ENCODE measurements around the gene TMEM8B. TPM values are rescaled to one million over a fixed set of nuclear protein-coding genes. Genes with fewer than 3 reads are reported as not detected.

The TMEM8B gene
- total and polyA plus RNA-seq, 2 of the 8 experiments (the other 6 are each of a cell fraction or from before 2014, with no cell fraction given): 7.5 to 10.4 TPM

DNA sequence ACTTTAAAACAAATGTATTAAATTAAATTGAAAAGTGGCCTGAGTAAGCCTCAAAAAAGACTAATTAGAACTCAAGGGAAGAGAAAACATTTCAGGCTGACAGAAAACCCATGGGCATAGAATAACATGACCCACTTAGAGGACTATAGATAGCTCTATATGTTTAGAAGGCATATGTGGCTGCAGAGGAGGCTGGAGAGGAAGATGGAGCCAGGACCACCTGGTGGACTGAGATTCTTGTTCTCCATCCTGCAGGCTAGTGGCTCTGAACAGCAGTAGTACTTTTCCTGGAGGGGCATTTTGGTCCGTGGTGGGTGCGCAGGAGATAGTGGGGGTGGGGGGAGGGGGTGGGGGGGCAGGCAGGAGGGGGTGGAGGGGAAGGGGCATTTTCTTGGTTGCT is 48.0 kb upstream of the TMEM8B start:
- DNase-seq (ENCODE audit: low read depth in 1 of 2, low spot score in 2 of 2) (no peak), FAIRE-seq (no peak)
- H3K4me3 ChIP-seq (ENCODE audit: extremely low read depth in 1 of 4, insufficient read depth in 2 of 4, low read depth in 3 of 4, low read length in 4 of 4): no peak overlapping the region
- ChIA-PET CTCF (ENCODE audit: partially characterized antibody) (interaction anchor here (0.6 to 3.0 kb wide), 4 partner anchors 8 to 114 kb away, joined by 3 to 26 read pairs (median 4); no protein-coding TSS in a partner anchor), POLR2A (ENCODE audit: partially characterized antibody) (no interaction called here)
- H3K4me1 ChIP-seq (replicated peaks in 1 of 4; ENCODE audit: control insufficient read depth in 3 of 4, insufficient read depth in 4 of 4, low read length in 3 of 4): no peaks in the 10 kb centered on the region
- H3K23ac ChIP-seq (ENCODE audit: insufficient read length): no peak overlapping the region
- no peak overlapping the region for H2AK5ac ChIP-seq (ENCODE audit: low read depth, low read length)
- no peak overlapping the region for H3K4ac ChIP-seq (replicated peaks; ENCODE audit: insufficient read length, low read depth, low read length)
- no peaks in the 10 kb centered on the region for H3K36me3 ChIP-seq (ENCODE audit: control insufficient read depth in 2 of 4, insufficient read depth in 4 of 4, low read length in 3 of 4)
- H3K79me2 ChIP-seq (ENCODE audit: control insufficient read depth in 1 of 2, insufficient read depth in 2 of 2, low read length in 2 of 2): no peaks in the 10 kb centered on the region
- WGBS, 2 experiments (ENCODE audit: extremely low coverage in 1 of 2, insufficient coverage in 1 of 2, insufficient read length in 1 of 2, insufficient replicate concordance in 2 of 2, low coverage in 1 of 2, low lambda C conversion rate in 2 of 2, missing lambda C conversion rate in 1 of 2): 100% methylated on average over 2 of the region's 2 CpGs; no CpG with 5 or more reads in 1 of the 2 experiments
- H3K14ac ChIP-seq (ENCODE audit: insufficient read length): no peak overlapping the region
- TF ChIP-seq SP4 (IDR thresholded peaks at IDR 0.05; ENCODE audit: low read length): no peak
- TF ChIP-seq, protein P1, sequence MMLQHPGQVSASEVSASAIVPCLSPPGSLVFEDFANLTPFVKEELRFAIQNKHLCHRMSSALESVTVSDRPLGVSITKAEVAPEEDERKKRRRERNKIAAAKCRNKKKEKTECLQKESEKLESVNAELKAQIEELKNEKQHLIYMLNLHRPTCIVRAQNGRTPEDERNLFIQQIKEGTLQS (IDR thresholded peaks at IDR 0.05; ENCODE audit: insufficient read depth, low read depth, low read length): no peak
- TF ChIP-seq JUN (IDR thresholded peaks at IDR 0.05; ENCODE audit: low read depth, low read length): no peak
- TF ChIP-seq EP300 (IDR thresholded peaks at IDR 0.05; ENCODE audit: borderline replicate concordance in 1 of 2, low read depth in 2 of 2, low read length in 2 of 2): no peak
- no peak for TF ChIP-seq TEAD4 (IDR thresholded peaks at IDR 0.05; ENCODE audit: low read depth, low read length)
- no peak for TF ChIP-seq SP1 (IDR thresholded peaks at IDR 0.05; ENCODE audit: low read depth, low read length)
- no peak for TF ChIP-seq RFX5 (IDR thresholded peaks at IDR 0.05; ENCODE audit: borderline replicate concordance, low read depth, low read length)
- no peak overlapping the region for H2AFZ ChIP-seq (ENCODE audit: low read length)
- H2BK12ac ChIP-seq (ENCODE audit: low read depth, low read length): no peak overlapping the region
- no peak overlapping the region for H2BK120ac ChIP-seq (replicated peaks; ENCODE audit: low read depth, low read length)
- H2BK5ac ChIP-seq (ENCODE audit: low read depth, low read length): no peak overlapping the region
- no peak overlapping the region for H2BK20ac ChIP-seq (ENCODE audit: low read length)
- no peaks in the 10 kb centered on the region for H4K20me1 ChIP-seq (replicated peaks in 1 of 2; ENCODE audit: control insufficient read depth in 1 of 2, insufficient read depth in 2 of 2, low read length in 2 of 2)
- H3K9me3 ChIP-seq (ENCODE audit: insufficient read depth in 2 of 2, low read depth in 1 of 2, low read length in 1 of 2): no peaks in the 10 kb centered on the region
- H3K27me3 ChIP-seq (replicated peaks in 1 of 4; ENCODE audit: control insufficient read depth in 3 of 4, extremely low read depth in 1 of 4, insufficient read depth in 3 of 4, low read length in 3 of 4): no peaks in the 10 kb centered on the region
- no peaks in the 10 kb centered on the region for H3K79me1 ChIP-seq (ENCODE audit: low read depth, low read length)
- no peak overlapping the region for H3K27ac ChIP-seq (ENCODE audit: low read depth, low read length)
- H4K8ac ChIP-seq (ENCODE audit: extremely low read depth, insufficient read depth, low read length): no peak overlapping the region
- no peaks in the 10 kb centered on the region for H3K23me2 ChIP-seq (ENCODE audit: low read depth, low read length)
- no peak overlapping the region for H4K5ac ChIP-seq (ENCODE audit: insufficient read length, low read depth, low read length)
- no peak overlapping the region for H3K9ac ChIP-seq (replicated peaks in 1 of 4; ENCODE audit: extremely low read depth in 1 of 4, low read depth in 3 of 4, low read length in 3 of 4)
- no peak overlapping the region for H2BK15ac ChIP-seq (ENCODE audit: low read length)
- H3K56ac ChIP-seq (replicated peaks; ENCODE audit: insufficient read length, low read depth, low read length): no peak overlapping the region
- H4K91ac ChIP-seq (replicated peaks; ENCODE audit: insufficient read length, low read length): no peak overlapping the region
- no peak overlapping the region for H3K18ac ChIP-seq (ENCODE audit: extremely low read depth, low read length)
- no peak overlapping the region for H3K4me2 ChIP-seq (ENCODE audit: insufficient read depth in 1 of 2, low read depth in 2 of 2, low read length in 2 of 2)
